ENCODE data around the gene NPY. TPM values are rescaled to one million over a fixed set of nuclear protein-coding genes. Genes with fewer than 3 reads are reported as not detected.

The NPY gene
- total RNA-seq, 1 donor from 2014 or later: not detected

GRCh38 chr7:24328050-24328449, 44.1 kb downstream of the NPY start:
- no peak overlapping the region for H3K4me3 ChIP-seq (ENCODE audit: low read depth, low read length)
- TF ChIP-seq, protein P1, sequence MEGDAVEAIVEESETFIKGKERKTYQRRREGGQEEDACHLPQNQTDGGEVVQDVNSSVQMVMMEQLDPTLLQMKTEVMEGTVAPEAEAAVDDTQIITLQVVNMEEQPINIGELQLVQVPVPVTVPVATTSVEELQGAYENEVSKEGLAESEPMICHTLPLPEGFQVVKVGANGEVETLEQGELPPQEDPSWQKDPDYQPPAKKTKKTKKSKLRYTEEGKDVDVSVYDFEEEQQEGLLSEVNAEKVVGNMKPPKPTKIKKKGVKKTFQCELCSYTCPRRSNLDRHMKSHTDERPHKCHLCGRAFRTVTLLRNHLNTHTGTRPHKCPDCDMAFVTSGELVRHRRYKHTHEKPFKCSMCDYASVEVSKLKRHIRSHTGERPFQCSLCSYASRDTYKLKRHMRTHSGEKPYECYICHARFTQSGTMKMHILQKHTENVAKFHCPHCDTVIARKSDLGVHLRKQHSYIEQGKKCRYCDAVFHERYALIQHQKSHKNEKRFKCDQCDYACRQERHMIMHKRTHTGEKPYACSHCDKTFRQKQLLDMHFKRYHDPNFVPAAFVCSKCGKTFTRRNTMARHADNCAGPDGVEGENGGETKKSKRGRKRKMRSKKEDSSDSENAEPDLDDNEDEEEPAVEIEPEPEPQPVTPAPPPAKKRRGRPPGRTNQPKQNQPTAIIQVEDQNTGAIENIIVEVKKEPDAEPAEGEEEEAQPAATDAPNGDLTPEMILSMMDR (conservative IDR thresholded peaks at IDR 0.05; ENCODE audit: low read depth, low read length): no peak
- DNase-seq (ENCODE audit: low read depth): no peak

DNA sequence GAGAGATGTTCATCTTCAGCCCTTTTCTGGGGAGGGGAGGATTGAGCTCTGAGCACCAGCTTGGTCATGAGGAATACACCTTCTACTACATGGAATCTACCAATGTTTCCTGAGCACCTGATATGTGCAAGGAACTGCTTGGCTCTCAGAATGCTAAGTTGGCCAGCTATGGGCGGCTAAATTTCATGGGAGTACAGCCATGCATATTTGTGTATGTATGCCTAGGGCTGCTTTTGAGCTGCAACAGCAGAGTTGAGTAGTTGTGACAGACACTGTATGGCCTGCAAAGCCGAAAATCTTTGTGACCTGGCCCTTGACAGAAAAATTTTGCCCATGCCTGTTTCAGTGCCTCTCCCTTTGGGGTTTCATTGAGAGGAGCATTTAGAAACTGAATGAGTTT, 44.9 kb downstream of the NPY start:
- TF ChIP-seq, protein P1 (conservative IDR thresholded peaks at IDR 0.05; ENCODE audit: low read depth, low read length): no peak
- DNase-seq (ENCODE audit: low read depth): no peak
- H3K4me3 ChIP-seq (ENCODE audit: low read depth, low read length): no peak overlapping the region

- no peak overlapping the region for H3K4me3 ChIP-seq (ENCODE audit: low read depth, low read length)
- DNase-seq (ENCODE audit: low read depth): no peak
- TF ChIP-seq, protein P1 (conservative IDR thresholded peaks at IDR 0.05; ENCODE audit: low read depth, low read length): no peak
These were observed 50.0 kb downstream of the NPY start for GRCh38 chr7:24334012-24334411.

DNA sequence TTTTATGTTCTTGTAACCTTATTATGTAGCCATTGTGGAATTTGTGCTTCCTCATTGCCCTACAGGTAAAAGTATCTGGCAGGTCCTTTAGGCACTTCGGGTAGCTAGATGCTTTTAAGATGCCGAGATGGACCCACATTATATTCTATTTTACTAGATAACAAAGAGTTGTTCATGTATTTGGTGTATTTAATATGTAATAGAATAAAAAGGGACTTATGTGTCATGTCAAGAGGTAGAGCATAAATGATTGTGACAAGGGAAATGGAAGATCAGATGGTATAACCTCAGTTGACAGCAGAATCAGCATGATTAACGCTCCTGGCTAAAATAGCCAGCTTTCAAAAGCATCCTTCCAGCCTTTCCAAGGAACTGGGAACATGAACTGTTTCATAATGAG, 50.6 kb downstream of the NPY start:
- TF ChIP-seq, protein P1 (conservative IDR thresholded peaks at IDR 0.05; ENCODE audit: low read depth, low read length): no peak
- H3K4me3 ChIP-seq (ENCODE audit: low read depth, low read length): no peak overlapping the region
- DNase-seq (ENCODE audit: low read depth): no peak

DNA sequence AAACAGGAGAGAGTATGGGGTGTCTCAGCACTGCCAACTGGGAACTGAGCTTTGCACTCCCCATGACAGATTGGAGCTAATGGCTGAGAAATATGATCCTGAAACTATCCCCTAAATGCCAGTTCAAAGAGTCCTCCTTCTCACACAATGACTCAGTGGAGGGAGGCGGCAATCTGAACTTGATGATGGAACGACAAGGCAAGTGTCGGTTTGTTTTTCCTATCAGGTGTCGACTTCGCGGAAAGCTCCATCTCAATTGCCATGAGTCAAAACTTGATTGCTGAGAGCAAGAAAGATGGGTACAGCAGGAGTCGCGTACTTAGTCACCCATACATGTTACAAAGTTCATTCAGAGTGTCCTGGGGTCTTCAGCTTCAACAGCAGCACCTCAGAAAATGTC, 52.5 kb downstream of the NPY start:
- no peak overlapping the region for H3K4me3 ChIP-seq (ENCODE audit: low read depth, low read length)
- DNase-seq (ENCODE audit: low read depth): no peak
- TF ChIP-seq, protein P1 (conservative IDR thresholded peaks at IDR 0.05; ENCODE audit: low read depth, low read length): no peak

DNA sequence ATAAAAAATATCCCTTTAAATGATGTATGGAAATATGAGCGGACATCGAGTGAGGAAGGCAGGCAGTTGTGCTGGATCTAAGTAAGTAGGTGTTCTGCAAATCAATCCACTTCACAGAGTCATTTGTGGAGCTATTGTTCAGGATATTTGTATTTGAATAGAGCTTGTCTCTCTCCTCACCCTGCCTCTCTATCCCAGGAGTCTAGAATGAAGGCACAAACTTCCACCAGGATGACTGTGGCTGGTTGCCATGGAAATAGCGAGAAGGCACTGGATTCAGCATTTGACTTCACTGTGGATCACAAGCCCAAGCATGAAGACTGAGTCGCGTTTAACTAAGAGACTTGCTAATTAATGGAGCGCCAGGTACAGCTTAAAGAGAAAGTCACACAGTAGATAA, 53.2 kb downstream of the NPY start:
- DNase-seq (ENCODE audit: low read depth): no peak
- TF ChIP-seq, protein P1 (conservative IDR thresholded peaks at IDR 0.05; ENCODE audit: low read depth, low read length): no peak
- H3K4me3 ChIP-seq (ENCODE audit: low read depth, low read length): no peak overlapping the region

GRCh38 chr7:24339575-24339974, 55.6 kb downstream of the NPY start:
- no peak for DNase-seq (ENCODE audit: low read depth)
- H3K4me3 ChIP-seq (ENCODE audit: low read depth, low read length): no peak overlapping the region
- TF ChIP-seq, protein P1 (conservative IDR thresholded peaks at IDR 0.05; ENCODE audit: low read depth, low read length): no peak
